ENCODE results near the gene CCL26. TPM values are rescaled to one million over a fixed set of nuclear protein-coding genes. Genes with fewer than 3 reads are reported as not detected.

The CCL26 gene
- total RNA-seq, 1 experiment from 2014 or later = 7.1 TPM

DNA sequence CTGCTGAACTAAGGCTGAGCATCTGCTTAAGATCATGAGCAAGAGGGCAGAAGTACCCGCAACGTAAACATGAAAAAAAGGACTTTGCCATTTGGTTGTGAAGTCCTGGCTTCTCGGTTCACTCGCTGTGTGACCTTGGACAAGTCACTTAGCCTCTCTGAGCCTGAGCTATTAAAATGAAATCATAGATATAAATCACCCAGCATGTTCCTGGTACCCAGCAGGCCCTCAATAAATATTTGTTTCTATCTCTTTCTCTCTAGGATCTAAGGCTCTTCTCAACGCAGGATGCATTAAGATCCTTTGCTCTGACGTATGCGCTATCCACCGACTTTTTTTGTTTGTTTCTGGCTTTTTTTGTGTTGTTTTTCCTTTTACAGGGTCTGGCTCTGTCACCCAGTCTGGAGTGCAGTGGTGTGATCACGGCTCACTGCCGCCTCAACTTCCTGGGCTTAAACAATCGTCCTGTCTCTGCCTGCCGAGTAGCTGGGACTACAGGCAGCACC, 39.9 kb downstream of the CCL26 start:
- ChIA-PET POLR2A (ENCODE audit: unreplicated experiment) (interaction anchor here (0.6 kb wide), 1 partner anchor 10 kb away, joined by 12 read pairs; no protein-coding TSS in a partner anchor), CTCF (no interaction called here)
- DNase-seq (no peak), ATAC-seq (no peak)
- no TSS peak for BruUV-seq (replicated peaks)
- Histone ChIP-seq H3K36me3 (ENCODE audit: low read depth, low read length) (no peaks in the 10 kb centered on the region), H3K9ac (ENCODE audit: low read length) (no peak overlapping the region), H3K79me2 (ENCODE audit: low read length) (no peaks in the 10 kb centered on the region), H3K4me3 (ENCODE audit: low read length) (no peak overlapping the region), H3K9me3 (ENCODE audit: low read length) (no peaks in the 10 kb centered on the region), H3K4me1 (ENCODE audit: insufficient read depth, low read length) (peaks cover 32% of the 10 kb centered on the region), H3F3A (ENCODE audit: low read length, unreplicated experiment) (peaks cover 6% of the 10 kb centered on the region), H4K20me1 (ENCODE audit: low read length) (no peaks in the 10 kb centered on the region), H3K27ac (ENCODE audit: low read length) (0 out of 2 replicates have a peak overlapping the region, but pooled peaks have one; percentile 46), H2AFZ (ENCODE audit: low read length) (no peak overlapping the region), H3K27me3 (ENCODE audit: low read length) (no peaks in the 10 kb centered on the region), H3K4me2 (ENCODE audit: low read length) (peak overlapping the region; percentile 69; the same call in 1 of the 2 replicates), H3K9me2 (replicated peaks; ENCODE audit: low read length) (no peaks in the 10 kb centered on the region)
- TF ChIP-seq, protein P1, sequence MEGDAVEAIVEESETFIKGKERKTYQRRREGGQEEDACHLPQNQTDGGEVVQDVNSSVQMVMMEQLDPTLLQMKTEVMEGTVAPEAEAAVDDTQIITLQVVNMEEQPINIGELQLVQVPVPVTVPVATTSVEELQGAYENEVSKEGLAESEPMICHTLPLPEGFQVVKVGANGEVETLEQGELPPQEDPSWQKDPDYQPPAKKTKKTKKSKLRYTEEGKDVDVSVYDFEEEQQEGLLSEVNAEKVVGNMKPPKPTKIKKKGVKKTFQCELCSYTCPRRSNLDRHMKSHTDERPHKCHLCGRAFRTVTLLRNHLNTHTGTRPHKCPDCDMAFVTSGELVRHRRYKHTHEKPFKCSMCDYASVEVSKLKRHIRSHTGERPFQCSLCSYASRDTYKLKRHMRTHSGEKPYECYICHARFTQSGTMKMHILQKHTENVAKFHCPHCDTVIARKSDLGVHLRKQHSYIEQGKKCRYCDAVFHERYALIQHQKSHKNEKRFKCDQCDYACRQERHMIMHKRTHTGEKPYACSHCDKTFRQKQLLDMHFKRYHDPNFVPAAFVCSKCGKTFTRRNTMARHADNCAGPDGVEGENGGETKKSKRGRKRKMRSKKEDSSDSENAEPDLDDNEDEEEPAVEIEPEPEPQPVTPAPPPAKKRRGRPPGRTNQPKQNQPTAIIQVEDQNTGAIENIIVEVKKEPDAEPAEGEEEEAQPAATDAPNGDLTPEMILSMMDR (conservative IDR thresholded peaks at IDR 0.05; ENCODE audit: low read depth, low read length) = no peak
- no peak for TF ChIP-seq EZH2phosphoT487 (IDR thresholded peaks at IDR 0.05; ENCODE audit: borderline replicate concordance, low read length)
- no peak for TF ChIP-seq EZH2 (IDR thresholded peaks at IDR 0.05; ENCODE audit: low read length, unreplicated experiment)
- intact Hi-C loops (cut with micrococcal nuclease) = loop anchor here (10.0 kb wide), 1 partner anchor 57 kb away; no protein-coding TSS in a partner anchor

- no peaks in the 10 kb centered on the region for H3K27me3 ChIP-seq (ENCODE audit: low read length)
- peaks cover 32% of the 10 kb centered on the region for H3K4me1 ChIP-seq (ENCODE audit: insufficient read depth, low read length)
- ChIA-PET POLR2A (ENCODE audit: unreplicated experiment) (no interaction called here), CTCF (no interaction called here)
- H3K9ac ChIP-seq (ENCODE audit: low read length) = no peak overlapping the region
- H3K9me3 ChIP-seq (ENCODE audit: low read length) = no peaks in the 10 kb centered on the region
- H4K20me1 ChIP-seq (ENCODE audit: low read length) = no peaks in the 10 kb centered on the region
- TF ChIP-seq, protein P1 (conservative IDR thresholded peaks at IDR 0.05; ENCODE audit: low read depth, low read length) = no peak
- no peak for TF ChIP-seq EZH2 (IDR thresholded peaks at IDR 0.05; ENCODE audit: low read length, unreplicated experiment)
- TF ChIP-seq EZH2phosphoT487 (IDR thresholded peaks at IDR 0.05; ENCODE audit: borderline replicate concordance, low read length) = no peak
- H3F3A ChIP-seq (ENCODE audit: low read length, unreplicated experiment) = peaks cover 6% of the 10 kb centered on the region
- H3K79me2 ChIP-seq (ENCODE audit: low read length) = no peaks in the 10 kb centered on the region
- ATAC-seq (no peak), DNase-seq (no peak)
- no peaks in the 10 kb centered on the region for H3K36me3 ChIP-seq (ENCODE audit: low read depth, low read length)
- H3K4me2 ChIP-seq (ENCODE audit: low read length) = no peak overlapping the region
- no peak overlapping the region for H3K4me3 ChIP-seq (ENCODE audit: low read length)
- BruUV-seq (replicated peaks) = no TSS peak
- intact Hi-C loops (cut with micrococcal nuclease) = loop anchor here (10.0 kb wide), 1 partner anchor 55 kb away; no protein-coding TSS in a partner anchor
- H3K9me2 ChIP-seq (replicated peaks; ENCODE audit: low read length) = no peaks in the 10 kb centered on the region
- H2AFZ ChIP-seq (ENCODE audit: low read length) = no peak overlapping the region
- no peak overlapping the region for H3K27ac ChIP-seq (ENCODE audit: low read length)
Observed at GRCh38 chr7:75729851-75730274, 42.1 kb downstream of the CCL26 start.
